Stimulated activated CD4-positive, alpha-beta T cell treated with anti-CD3 and anti-CD28 coated beads, Interleukin-2, amount 100 ng/mL, for 48 hours (primary cell): ENCODE data around the gene DHX16.
"Not testable (repeated sequence)": the region's sequence is repeated elsewhere in the genome, so short reads cannot be mapped to it uniquely, and the experiment has no call there.

Experiments used
- DNase-seq, 2 donors: peaks; one replicate each; pipeline ENCODE4 v3.0.0-alpha.2; 2020

DHX16 gene

DNA sequence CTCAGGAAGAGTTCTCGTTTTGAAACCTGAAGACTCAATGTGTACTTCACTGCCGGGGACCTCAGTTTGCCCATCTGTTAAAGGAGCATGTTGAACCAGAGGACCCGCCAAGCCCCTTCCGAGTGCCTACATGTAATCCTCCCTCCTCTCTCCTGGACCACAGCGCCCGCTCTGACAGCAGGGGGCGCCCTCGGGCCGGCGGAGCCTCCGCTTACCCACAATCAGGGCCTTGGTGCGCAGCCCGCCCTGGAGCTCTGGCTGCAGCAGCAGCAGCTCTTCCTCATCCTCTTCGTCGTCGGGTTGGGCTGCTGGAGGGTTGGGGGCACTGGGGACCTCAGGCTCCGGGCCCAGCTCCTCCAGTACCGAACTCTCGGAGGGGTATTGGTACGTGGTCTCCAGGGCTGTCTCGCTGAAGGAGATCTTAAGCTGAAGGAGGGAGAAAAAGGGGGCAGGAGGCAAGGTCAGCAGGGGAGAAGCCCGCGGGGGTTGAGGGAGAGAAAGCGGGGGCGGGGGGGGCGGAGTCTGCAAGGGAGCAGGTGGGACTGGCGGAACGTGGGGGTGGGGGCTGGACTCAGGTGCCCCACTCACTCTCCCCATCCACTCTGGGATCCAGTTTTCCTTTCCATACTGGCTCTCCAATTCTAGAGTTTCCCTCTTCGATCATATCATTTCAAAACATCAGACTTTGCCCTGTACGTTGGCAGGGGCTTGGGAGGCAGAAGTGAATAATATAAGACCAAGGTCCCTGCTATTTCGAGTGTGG lies 6.3 kb upstream of the DHX16 start:
- peak; percentile 94 to 96 for DNase-seq

DNA sequence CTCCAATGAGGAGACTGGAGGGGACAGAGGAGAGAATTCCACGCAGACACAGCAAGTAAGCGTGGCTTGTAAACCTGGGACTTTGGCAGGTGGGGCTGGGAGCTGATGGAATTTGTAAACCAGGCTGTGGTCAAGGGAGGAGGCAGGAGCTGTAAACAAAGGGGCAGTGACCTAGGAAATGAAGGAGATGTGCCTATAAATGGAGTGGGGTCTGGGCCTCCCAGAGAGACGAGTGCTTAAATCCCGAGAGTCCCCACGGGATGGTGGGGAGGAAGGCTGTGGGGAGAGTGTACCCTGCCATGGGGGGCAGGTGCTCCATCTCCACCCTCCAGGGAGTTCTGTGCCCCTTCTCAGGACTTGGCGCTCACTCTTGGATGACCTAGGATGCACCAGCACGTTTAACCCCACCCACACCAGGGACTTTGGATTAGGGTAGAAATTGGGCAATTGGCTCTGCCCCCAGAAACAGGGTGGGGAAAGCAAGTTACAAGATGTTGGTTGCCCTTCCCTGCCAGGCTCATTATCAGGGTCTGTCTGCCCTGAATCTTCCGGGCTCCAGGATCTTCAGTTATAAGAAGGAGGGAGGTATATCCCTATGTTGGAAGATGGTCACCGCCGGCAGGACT lies 4.0 kb upstream of the DHX16 start:
- no peak for DNase-seq

DNA sequence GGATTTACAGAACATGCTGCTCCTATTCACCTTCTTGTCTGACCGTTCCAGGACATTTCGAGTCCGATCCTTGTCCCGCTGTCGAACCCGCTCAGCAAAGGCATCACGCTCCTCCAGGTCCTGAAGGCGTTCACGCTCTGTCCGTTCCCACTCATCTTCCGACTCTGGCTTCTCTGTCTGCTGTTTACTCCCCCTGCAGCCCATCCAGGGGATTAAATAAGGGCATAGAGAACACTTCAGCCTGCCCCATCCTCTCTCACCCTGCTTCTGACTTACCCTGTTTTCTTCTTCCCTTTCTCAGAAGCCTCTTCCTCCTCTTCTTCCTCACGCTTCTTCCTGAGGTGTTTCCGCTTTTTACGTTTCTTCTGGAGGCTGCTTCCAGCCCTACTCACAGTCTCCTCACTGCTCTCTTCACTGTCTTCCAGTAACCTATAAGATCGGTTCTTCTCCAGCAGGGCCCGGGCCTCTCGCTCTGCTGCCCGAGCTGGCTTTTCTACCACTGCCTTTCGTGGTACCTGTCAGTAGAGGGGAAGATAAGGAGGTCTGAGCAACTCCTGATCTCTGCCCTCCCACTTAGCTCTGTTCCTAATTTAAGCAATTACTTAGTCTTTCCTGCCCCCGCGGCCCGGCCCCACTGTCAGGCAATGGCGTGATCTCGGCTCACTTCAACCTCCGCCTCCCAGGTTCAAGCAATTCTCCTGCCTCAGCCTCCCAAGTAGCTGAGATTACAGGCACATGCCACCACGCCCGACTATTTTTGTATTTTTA lies 1.9 kb downstream of the DHX16 start:
- no peak for DNase-seq

DNA sequence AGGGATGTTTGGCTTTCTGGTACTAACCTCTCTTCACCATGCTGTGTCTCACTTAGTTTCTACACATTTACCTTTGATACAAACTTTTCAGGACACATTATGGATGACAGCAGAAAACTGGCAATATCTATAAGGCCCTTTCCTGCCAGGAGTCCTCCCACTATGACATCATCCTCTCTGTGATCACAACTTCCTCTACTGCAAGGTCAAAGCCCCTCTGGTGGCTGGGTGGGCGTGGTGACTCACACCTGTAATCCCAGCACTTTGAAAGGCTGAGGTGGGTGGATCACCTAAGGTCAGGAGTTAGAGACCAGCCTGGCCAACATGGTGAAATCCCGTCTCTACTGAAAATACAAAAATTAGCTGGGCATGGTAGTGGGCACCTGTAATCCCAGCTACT lies 6.5 kb downstream of the DHX16 start:
- DNase-seq: not testable (repeated sequence)

- DNase-seq: no peak
Observed at GRCh38 chr6:30664994-30665767, 7.6 kb downstream of the DHX16 start.

DNA sequence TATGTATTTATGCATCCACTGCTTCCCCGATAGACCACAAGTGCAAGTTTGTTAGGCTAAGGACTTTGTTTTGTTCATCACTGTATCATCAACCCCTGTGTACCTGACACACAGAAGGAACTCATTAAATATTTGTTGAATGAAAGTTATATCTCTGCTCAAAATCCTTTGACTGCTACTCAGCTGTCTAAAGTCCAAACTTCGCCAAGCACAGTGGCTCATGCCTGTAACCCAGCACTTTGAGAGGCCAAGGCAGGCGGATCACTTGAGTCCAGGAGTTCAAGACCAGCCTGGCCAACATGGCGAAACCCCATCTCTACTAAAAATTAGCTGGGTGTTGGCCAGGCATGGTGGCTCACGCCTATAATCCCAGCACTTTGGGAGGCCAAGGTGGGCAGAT lies 14.9 kb downstream of the DHX16 start:
- not testable (repeated sequence) for DNase-seq

GRCh38 chr6:30657454-30657853 lies 15.4 kb downstream of the DHX16 start:
- DNase-seq: no peak

- no peak for DNase-seq
Observed at GRCh38 chr6:30656513-30656912, 16.3 kb downstream of the DHX16 start.

GRCh38 chr6:30655743-30656094 lies 17.1 kb downstream of the DHX16 start:
- DNase-seq: no peak

DNA sequence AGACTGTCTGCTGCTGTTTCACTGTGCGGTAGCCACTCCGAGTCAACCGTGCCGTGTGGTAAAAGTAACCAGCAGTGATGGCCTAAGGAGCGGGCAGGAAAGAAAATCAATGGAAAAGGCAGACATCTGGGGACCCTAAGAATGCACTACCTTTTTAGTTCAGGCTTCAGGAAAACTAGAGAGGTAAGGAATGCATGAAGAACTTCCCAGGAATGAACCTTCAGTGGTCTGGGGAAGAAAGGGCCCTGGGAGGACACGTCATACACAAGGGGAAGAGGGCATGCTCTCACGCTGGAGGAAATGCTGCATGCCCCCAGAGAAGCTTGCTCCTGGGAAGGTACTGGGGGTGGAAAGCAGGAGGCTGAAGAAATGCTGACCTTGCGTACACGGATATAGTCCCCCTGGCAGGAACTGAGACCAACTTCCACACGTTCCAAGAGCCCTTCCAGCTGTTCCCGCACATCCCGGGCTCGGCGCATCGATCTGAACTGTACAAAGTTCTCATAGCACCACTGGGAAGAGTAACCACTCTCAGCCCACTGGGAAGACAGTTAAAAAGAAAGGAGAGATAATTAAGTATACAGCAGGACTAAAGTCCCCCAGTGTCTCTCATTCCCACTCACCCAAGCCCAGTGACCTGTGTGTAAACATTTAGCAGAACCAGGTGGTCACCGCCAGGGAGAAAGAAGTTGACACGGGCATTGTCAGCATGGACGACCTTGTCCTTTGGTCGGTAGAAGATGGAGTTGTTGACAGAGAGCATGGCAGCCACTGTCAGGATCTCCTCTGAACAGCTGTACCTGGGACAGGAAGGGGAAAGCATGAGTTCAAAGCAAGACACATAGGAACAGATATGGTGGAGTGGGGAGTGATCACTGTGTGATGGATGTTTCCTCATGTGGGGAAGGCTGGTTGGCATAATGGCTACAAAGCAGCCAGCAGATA lies 17.7 kb downstream of the DHX16 start:
- no peak for DNase-seq

- DNase-seq: no peak
Observed at GRCh38 chr6:30651143-30651542, 21.7 kb downstream of the DHX16 start.

GRCh38 chr6:30647242-30648116 lies 25.3 kb downstream of the DHX16 start:
- peak; percentile 68 to 73 for DNase-seq

DNA sequence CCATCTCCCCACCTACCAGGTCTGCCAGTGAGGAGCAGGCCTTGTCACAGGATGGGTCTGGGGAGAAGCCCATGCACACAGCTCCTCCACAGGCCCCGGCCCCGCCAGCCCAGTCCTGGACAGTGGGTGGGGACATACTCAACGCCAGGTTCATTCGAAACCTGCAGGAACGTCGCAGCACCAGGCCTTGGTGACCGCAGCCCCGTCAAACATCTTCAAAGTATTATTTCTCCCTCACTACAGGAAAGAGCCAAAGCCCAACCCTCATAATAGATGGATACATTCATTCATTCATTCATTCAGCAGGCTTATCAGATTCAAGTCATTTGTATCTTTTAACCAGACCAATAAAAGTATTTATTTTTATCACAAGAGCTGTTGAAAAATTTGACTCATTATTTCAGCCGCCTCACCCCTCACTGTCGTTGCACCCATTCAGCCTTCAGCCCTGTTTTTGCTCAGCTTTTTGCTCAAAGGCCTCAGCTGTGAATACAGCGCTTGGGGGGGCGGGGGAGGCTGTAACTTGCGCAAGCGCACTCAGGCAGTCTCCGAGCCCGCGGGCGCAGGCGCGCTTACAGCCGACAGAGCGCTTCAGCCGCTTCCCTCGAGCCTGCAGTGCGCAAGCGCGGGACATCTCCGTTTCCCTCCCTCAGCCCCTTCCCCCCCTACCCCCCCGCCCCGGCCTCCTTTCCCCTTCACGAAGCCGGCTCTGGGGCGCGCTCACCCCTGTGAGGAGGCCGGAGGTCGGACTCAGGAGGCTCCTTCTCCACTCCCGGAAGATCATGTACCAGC lies 26.2 kb downstream of the DHX16 start, which contains the start of gene C6orf136:
TSS of gene C6orf136 (plus strand) at position 684 of the 792 bp plus-strand sequence. CDS start at position 783, 99 bp downstream.
- peak; percentile 84 to 87 for DNase-seq

DNA sequence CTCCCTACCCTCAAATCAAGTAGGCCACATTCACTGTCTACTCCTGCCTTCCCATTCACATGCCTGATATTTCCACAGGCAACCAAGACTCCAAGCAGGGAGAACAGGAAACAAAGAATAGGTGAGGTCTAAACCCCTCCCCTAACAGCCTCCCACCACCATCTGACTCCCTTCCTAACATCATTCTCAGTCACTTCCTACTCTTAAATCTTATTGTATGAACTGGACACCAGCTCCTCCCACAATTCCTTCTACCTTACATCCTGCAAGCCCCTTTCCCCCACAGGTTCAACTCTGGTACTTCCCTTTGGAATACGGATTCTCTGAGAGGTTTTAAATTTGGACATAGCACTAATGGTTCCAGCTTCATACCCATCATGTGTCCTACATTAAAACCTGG lies 26.8 kb downstream of the DHX16 start:
- no peak for DNase-seq

DNA sequence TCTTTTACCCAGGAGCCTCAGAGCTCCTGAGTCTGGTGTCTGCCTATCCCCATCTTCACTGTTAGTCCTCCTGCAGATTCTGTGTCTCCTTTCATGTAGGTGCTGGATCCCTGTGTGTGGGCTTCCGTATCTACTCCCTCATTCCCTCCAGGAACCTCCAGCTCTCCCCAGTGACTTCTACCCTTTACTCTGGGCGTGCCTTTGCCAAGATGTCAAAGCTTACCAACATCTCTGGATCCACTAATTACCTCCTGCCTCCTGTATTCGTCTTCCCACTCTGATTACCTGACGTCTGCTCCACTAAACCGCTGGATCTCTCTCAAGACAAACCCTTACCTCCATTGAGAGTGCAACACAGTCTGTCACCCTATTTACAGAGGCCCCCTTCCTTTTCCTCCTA lies 28.0 kb downstream of the DHX16 start:
- no peak for DNase-seq

DNA sequence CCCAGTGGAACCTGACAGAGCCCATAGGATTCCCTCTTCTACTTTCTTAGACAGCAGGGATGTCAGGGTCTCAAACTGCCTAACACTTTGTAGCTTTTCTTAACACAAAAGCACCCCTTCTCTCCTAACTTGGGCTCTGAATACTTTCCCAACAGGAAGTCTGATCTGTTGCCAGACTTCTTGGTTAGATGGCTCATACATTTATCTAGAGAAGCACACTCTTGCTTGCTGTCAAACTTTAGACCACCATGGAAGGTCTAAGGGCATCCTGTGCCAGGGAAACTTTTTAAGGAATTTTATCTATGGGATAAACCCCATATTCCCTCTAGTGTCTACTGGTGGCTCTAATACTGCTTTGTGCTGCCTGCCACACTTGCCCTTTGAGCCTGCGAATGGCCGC lies 29.1 kb downstream of the DHX16 start:
- DNase-seq: no peak

- DNase-seq: no peak
Observed at GRCh38 chr6:30641048-30641447, 31.8 kb downstream of the DHX16 start.

DNA sequence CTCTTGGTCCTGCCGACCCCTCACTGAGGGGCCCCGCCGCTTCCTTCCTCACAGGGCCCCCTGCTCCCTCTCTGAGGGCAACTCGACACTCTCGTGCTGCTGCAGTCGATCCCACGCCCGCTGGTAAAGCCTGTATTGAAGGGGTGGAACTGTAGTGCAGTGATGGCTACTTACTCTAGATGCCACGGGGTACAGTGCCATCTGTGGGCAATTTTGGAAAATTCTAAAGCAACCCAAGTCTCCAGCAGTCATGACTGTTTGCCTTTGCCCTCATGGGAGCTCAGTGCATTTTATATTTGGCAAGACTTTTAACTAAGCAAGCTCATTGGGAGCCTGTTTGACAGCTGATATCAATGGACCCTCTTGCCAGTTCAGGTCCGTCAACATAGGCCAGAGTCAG lies 32.3 kb downstream of the DHX16 start:
- DNase-seq: no peak

- DNase-seq: no peak
Observed at GRCh38 chr6:30635834-30636233, 37.0 kb downstream of the DHX16 start.
